ENCODE data around the gene ANGPTL2.

Gene ANGPTL2

DNA sequence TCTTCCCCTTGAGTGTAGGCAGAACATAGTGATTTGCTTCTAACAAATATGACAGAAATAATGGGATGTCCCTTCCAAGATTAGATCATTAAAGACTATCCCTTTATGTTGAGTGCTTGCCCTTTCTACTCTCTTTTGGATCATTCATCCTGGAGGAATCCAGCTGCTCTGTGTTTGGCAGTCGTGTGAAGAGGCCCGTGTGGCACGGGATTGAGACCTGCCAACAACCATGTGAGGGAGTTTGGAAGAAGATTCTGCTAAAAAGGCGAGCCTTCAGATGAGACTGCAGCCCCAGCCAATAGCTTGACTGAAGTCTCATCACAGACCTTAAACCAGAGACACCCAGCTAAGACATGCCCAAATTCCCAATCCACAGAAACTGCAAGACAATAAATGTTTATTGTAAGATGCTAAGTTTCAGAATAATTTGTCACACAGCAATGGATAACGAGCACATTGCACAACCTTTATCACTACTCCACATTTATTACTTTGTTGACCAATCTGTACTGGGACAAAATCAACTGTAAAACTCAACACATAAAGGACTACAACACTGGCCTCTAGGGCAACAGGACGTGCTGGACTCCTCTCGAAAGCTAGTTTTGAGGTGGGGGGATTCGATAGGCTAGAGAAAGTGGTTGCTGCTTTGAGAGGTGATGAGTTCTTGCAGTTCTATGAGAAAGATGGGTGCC lies 42.8 kb downstream of the ANGPTL2 start:
- in situ Hi-C loops (cut with MboI; ENCODE audit: low sequenced_read_pairs) = no loop called here

DNA sequence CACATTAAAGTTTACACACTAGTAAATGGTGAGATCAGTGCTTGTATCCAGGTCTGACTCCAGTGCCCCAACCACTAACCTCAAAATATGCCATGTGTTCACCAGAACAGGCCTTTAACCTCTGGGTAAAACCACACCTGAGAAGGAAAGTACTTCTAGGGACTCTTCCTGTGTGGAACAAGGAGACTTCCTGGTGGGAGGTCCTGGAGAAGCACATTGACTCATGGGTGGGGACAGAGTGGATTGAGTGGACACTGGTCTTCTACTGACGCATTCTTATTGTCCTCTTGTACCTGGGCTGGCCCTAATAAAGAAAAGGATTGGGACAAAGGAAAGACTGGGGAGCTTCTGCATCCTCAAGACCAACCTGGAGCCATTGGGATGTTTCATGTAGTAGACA lies 43.4 kb downstream of the ANGPTL2 start:
- in situ Hi-C loops (cut with MboI; ENCODE audit: low sequenced_read_pairs) = no loop called here

DNA sequence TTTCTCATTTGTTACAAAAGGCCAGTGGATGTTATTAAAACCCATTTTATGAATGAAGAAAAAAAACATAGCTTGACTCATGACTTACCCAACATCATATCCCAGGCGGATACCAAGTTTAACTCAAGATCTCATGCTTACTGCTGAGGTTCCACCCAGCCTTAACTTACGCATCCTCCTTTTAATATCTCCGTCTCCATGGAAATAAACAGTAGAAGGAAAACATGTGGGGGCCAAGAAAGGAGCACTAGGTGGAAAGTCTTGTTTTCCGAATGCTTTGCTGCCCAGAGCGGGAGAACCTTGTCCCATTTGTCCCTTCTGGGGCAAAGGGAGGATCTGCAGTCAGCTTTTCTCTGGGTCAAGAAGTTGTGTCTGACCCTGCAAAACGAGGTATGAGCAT lies 44.1 kb downstream of the ANGPTL2 start:
- in situ Hi-C loops (cut with MboI; ENCODE audit: low sequenced_read_pairs) = no loop called here

DNA sequence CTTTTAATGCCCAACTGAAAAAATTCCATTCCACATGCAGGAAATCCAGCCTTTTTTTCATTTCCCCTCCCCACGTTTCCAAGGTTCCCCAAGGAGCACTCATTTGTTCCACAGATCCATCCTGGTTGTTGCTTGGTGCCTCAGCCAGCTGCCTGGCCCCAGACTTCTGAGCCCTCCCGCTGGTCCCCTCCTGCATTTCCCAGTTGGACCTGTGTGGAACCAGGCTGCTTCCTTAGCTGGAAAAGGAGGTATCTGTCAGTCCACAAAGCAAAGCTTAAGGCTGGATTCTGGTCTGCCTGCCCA lies 44.8 kb downstream of the ANGPTL2 start:
- in situ Hi-C loops (cut with MboI; ENCODE audit: low sequenced_read_pairs) = no loop called here

DNA sequence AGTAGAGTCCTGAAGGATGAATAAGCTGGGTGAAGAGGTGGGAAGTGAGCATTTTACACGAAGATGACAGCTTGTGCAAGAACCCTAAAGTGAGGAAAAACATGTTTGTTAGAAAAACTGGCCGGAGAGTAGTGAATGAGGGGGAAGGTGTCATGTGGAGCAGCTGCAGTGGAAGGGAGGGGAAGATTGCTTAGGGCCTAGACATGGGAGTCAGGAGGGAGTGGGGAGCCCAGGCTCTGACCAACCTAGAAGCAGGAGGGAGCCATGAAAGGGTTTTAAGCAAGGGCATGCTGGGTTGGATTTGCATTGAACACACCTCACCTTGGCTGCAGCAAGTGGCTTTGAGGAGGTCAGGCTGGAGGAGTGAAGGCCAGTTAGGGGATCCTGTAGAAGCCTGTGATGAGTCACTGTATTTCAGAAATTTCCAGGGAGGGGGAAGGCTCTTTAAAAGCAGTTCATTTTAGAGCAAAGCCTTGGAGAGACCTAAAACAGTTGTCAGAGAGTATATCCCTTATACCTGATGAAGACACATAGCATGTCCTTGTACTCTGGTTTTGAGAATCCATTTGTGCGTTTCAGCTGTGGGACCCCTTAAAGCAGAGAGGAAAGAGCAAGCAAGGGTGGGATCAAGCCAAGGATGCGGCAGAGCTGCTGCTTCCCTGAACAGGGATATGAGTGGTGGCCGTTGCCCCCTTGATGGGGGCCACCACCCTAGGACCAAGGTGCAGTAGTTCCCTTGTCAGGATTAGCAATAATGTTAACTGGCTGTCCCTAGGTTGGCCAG lies 45.4 kb downstream of the ANGPTL2 start:
- in situ Hi-C loops (cut with MboI; ENCODE audit: low sequenced_read_pairs) = no loop called here

DNA sequence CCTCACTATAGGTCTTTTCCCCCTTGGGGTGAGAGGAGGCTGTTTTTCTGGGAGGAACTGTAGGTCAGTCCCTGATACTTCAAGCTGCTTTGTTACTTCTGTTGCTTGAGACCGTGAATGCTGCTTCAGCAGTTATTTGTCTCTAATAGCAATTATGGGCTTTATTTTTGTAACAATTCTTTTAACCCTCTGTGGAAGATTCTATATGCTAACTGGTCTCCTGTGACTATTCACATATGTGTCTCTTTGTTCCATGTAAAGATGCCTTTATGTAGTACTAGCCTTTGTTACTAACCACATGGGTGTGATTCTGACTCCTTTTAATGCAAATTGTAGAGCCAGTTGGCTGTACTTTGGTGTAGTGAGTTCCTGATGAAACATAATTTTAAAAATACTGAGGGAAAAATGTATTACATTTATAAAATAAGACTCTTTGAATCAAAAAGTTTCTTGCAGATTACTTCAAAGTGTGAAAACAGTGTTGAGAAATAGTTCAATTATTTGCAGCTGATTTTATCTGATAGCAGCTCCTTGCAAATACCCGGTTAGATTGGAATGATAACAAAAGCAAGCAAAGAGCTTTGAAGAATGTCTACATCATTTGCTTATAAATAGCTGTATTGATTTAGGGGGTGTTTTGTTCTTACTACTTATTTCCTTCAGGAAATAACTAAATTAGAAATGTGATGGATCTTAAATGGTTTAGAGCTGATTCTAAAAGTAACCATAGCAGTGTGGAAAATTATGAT lies 46.6 kb downstream of the ANGPTL2 start:
- in situ Hi-C loops (cut with MboI; ENCODE audit: low sequenced_read_pairs) = no loop called here

DNA sequence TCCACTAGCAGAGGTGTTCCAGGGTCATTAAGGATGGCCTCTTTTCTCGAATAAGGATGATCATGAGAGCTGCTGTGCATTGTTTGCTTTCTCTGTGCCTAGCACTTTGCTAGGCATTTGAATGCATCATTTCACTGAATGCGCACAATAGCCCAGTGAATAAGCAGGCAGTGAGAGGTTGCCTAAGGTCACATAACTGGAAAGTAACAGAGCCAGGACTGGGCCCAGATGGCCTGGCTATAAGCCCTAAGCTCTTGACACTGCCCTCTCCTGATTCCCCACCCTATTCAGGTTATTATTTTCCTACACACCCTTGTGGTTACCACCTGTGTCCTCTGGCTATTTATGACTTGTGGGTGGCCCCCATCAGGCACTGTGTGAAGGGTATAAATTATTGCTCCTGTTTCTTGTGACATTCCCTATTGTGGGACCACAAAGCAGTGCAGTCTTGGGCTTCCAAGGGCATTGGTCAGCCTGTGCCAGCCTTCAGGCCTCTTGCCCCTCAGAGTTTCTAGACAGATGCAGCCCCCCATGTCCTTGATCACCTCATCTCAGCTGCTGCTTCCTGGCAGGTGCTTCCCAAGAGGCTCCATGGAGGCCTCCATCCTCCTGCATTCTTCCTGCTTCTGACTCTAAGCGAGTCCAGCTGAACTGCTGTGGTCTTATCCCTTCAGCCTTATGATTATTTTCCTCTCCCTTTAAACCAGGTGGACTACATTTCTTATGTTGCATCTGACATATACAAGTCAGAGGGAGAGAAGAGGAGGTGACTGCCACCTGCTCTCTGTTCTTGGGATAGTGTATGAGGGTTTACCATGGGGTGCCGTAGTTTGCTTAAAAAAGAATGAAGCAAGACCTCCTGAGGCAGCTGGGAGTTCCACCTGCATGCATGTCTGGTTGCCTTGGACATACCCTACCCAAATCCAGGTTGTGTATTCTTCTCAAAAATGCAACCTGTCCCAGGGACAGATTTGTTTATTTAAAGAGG lies 47.6 kb downstream of the ANGPTL2 start:
- in situ Hi-C loops (cut with MboI; ENCODE audit: low sequenced_read_pairs) = no loop called here

DNA sequence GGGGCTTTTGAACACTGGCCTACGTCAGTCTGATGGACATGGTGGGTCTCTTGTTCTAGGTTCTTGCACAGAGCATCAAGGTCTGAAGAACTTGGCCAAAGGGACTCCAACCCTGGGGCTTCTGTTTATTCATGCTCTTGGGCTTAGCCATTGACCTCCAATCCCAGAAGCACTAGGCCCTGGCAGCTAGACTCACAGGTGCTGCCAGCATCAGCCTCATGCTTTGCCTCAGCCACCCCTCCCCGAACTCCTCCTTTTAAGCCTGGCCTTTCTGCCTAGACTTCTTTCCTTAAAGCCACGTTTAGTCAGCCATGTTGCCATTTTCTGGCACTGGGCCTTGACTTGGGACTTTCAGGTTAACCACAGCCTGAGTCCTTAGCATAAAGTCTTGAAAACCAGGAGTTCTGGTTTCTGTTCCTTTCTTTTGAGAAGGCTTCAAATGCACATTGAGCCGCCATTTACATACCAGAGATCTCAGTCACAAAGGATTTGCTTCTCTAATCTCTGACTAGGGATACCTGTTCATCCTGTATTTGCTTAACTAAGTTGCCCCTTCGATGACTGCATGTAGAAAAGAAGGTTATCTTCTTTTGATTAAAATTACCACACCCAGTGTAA lies 54.7 kb downstream of the ANGPTL2 start:
- in situ Hi-C loops (cut with MboI; ENCODE audit: low sequenced_read_pairs) = no loop called here

DNA sequence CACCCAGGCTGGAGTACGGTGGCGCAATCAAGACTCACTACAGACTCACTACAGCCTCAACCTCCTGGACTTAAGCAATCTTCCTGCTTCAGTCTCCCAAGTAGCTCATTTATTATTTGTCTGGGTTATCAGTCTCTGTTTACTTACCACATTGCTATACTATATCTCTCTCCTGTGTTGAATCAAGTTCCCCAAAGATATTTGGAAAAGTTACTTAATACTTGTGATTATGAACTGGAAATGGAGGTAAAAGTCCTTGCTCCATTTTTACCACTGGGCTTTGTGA lies 55.6 kb downstream of the ANGPTL2 start:
- in situ Hi-C loops (cut with MboI; ENCODE audit: low sequenced_read_pairs) = no loop called here

DNA sequence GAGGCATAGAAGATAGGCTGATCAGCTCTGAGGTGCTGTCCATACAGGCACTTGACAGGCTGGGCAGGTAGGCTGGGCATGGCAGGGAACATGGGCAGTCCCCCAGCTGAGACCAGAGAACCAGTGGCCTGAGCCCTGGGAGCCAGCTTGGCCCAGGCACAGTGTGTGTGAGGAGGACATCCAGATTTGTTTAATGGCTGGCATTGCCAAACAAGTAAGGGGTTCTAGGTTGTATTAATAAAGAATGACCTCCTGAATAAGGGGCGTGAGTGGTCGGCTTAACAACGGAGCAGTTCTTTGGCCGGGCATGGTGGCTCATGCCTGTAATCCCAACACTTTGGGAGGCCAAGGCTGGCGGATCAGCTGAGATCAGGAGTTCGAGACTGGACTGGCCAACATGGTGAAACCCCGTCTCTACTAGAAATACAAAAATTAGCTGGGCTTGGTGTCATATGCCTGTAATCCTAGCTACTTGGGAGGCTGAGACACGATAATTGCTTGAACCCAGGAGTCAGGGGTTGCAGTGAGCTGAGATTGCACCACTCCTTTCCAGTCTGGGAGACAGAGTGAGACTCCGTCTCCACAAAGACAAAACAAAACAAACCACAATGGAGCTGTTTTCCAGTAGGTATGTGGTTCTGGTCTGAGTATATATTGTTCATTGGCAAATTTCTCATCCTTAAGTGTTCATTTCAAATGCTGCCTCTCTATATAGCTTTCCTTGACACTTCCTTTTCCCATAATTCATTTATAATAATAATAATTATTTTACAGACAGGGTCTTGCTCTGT lies 56.2 kb downstream of the ANGPTL2 start:
- in situ Hi-C loops (cut with MboI; ENCODE audit: low sequenced_read_pairs) = no loop called here

DNA sequence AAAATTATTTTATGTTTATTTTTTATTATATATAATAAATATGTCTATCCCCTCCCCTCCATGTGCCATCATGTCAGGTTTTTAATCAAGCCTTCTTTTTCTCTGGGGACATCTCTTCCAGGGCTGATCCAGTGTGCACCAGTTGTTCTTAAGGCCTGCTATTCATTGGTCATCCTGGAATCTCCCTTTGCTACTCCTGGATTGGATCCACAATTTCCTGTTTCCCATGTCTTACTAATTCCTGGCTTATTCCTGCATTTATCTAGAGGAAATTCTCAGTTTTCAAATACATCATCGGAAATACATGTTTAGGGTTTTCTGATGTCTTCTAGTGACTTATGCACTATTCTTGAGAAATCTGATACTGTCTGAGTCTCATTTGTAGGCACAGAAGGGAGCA lies 56.8 kb downstream of the ANGPTL2 start:
- in situ Hi-C loops (cut with MboI; ENCODE audit: low sequenced_read_pairs) = no loop called here

DNA sequence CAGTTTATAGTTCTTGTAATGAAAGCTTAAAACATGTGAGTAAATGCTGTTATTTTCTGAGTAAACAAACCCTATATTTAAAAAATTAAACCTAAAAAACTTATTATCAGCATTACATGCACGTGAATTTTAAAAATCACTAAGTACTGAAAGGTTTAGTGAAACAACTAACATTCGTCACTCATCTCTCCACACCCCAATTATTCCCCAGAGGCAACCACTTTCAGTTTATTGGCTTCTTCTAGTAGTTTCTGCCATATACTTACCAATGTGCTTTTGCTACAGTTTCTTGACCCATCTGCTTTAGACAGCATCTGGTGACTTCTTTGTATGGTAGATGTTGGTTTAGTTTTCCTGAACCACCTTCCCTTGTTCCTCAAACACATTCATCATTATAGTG lies 58.1 kb downstream of the ANGPTL2 start:
- in situ Hi-C loops (cut with MboI; ENCODE audit: low sequenced_read_pairs) = no loop called here

DNA sequence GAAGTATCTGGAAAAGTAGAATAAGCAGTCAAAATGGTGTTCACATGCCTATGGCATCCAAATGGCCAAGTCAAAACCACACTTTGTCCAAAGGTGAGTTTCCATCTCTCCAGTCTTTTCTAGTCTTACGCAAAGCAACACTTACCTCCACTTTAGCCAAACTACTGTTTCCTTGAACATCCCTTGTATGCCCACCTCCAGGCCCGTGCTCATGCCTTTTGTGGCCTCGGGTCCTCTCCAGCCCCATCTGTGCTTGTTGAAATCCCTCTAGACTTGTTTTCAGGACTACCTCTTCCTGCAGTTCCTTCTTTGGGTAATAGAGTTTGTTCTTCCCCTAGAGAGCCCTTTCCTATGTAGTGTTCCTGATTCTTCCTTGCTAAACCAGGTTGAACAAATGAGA lies 61.0 kb downstream of the ANGPTL2 start:
- in situ Hi-C loops (cut with MboI; ENCODE audit: low sequenced_read_pairs) = no loop called here

DNA sequence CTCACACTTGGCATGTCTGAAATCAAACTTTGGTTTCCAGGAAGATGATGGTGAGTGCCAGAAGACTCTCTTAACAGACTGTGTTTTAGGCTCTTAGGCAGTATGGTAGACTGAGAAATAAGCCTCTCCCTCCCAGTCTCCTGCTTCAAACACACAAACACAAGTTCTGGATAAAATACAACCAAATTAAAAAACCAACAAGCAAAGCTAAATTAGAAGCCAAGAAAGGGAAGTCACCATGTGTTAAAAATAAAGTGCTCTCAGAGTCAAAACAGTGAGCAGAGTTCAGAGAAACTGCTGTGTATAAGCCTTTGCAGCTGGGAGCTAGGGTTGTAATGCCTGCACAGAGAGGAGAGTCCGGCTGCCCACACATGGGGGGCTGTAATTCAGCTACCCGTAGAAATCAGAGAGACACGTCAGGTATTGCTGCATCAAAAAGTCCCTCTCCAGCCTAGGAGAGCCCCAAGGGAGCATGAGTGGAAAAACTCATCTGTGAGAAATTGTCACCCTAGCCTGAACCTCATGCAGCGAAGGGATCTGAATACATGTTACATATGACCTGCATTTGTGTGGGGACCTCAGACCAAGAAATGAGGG lies 62.6 kb downstream of the ANGPTL2 start:
- in situ Hi-C loops (cut with MboI; ENCODE audit: low sequenced_read_pairs) = no loop called here

DNA sequence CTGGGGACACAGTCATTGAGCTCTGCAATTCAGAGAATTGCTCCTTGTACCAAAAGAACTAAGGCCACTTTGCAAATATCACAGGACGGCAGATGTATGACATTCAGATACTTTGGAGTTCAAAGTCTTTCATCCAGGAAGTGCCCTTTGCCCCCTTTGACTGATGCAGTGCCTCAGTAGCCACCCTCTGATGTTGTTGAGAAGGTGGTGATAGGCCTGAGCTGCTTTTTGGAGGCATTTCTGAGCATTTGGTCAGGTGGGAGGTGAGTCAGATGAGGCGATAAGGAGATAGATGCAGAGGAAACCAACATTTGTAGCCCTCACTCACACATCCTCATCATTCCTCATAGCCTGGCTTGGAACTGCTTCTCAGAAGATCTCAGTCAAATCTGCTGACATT lies 63.4 kb downstream of the ANGPTL2 start:
- in situ Hi-C loops (cut with MboI; ENCODE audit: low sequenced_read_pairs) = no loop called here

DNA sequence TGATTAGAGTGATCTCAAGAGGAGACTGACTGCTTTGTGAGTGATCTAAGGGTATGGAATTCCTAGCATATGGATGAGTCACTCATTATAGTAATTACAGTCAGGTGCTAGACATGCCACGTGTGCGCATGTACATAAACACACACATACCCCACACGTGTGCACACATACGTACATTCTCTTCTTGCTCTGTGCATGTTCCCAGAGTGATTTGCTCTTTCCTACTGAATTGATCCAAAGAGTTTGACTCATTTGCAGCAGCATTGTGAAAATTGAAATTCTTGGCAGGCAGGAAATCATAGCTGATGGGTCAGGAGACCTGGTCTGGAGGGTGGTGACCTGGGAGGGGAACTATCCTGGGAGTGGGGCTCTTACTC lies 63.8 kb downstream of the ANGPTL2 start:
- in situ Hi-C loops (cut with MboI; ENCODE audit: low sequenced_read_pairs) = no loop called here

DNA sequence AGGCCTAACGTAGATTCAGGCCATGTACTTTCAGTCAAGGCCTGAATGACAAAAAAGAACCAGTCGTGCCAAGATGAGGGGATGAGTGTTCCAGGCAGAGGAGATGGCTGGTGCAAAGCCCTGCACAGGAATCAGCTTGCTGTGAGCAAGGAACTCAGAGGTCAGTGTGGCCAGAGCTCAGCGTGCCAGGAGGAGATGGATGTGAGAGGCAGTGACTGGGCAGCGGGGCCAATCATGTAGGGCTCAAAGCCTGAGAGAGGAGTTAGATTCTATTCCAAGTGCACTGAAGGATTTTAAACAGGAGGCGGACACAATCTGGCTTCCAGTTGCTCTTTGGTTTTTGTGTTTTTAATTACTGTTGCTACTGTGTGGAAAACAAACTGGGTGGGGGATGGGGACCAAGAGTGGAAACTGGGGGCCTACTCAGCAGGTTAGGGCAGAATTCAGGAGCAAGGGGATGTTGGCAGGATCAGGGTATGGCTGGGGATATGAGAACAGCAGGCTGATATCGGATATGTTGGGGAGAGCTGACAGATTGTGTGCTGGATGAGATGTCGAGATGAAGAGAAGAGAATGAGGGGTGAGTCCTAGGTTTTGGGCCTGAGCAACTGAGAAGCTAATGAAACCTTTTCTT lies 64.3 kb downstream of the ANGPTL2 start:
- in situ Hi-C loops (cut with MboI; ENCODE audit: low sequenced_read_pairs) = no loop called here

DNA sequence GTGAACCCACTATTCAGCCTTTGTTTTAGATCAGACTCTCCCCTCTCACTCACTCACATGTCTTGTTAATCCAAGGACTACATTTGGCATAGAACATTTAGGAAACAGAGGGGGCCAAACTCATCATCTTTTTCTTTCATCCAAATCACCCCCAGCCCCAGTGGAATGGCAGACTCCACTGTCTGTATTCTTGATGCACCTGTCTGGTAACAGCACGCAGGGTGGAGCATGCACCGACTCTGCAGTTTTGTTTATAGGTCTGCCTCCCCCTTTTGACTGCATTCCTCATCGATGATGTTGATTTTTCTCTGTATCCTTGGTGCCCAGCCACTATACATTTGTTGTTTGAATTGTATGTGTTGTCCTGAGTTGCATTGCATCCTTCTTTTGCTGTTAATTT lies 66.0 kb downstream of the ANGPTL2 start:
- in situ Hi-C loops (cut with MboI; ENCODE audit: low sequenced_read_pairs) = no loop called here

DNA sequence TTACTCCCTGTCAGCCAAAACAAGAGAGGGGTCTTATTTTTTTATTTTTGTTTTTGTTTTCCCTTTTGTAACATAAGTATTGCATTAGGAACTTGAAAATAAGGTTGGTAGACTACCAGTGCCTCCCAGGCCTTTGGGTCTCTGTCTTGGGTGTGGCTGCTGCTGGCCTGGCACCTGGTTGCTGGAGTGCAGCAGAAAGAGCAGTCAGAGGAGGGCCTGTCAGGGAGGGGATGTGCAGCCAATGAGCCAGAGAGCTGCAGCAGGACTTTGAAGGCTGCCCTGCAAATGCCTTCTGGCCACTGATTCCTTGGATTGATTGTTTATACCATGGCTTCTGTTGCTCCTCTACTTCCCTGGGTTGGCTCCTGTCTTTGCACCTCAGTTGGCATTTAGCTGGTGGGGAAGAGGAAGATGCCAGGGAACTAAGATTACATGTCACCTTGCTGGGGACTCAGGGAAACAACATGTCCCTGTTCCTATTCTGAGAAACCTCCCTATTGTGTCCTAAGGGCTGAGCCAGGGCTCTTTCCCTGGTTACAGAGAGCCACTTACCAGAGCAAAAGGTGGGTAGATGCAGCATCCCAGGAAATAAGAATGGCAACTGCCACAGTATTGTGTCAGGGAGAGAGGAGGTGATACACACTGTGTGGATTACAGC lies 66.6 kb downstream of the ANGPTL2 start:
- in situ Hi-C loops (cut with MboI; ENCODE audit: low sequenced_read_pairs) = no loop called here
